NT2/D1 (cell line): ENCODE measurements around the gene TECPR2.
"Not testable (repeated sequence)": the region's sequence is repeated elsewhere in the genome, so short reads cannot be mapped to it uniquely, and the experiment has no call there.

Experiments
- DNase-seq: peaks from one replicate; pipeline ENCODE4 v3.0.0-alpha.2; 2011; ENCODE audit warnings: low read depth, low spot score
- H3K27me3 ChIP-seq: 2 replicates; pipeline ENCODE4 v1.6.0; 2011; ENCODE audit warnings: mild to moderate bottlenecking; ENCODE audit not compliant: insufficient read length, insufficient read depth
- H3K36me3 ChIP-seq: 2 replicates; pipeline ENCODE4 v1.6.1; 2011; ENCODE audit warnings: mild to moderate bottlenecking, low read length, mixed read lengths; ENCODE audit not compliant: insufficient read depth, insufficient read length
- H3K4me1 ChIP-seq: 2 replicates; pipeline ENCODE4 v1.5.1; 2011; ENCODE audit not compliant: insufficient read depth, insufficient read length
- H3K4me3 ChIP-seq: 2 replicates; pipeline ENCODE4 v1.5.1; 2011; ENCODE audit warnings: low read depth; ENCODE audit not compliant: insufficient read length
- H3K9ac ChIP-seq: 2 replicates; pipeline ENCODE4 v1.6.0; 2011; ENCODE audit warnings: low read depth; ENCODE audit not compliant: insufficient read length
- H3K9me3 ChIP-seq: 2 replicates; pipeline ENCODE4 v1.5.1; 2011; ENCODE audit warnings: mild to moderate bottlenecking, low read length; ENCODE audit not compliant: insufficient read depth
- SUZ12 ChIP-seq: IDR thresholded peaks from 2 replicates; pipeline ENCODE4 v1.6.1; 2011; ENCODE audit not compliant: insufficient read length, insufficient read depth; ENCODE audit errors: extremely low read depth
- YY1 ChIP-seq: IDR thresholded peaks from 2 replicates; pipeline ENCODE4 v1.6.1; 2011; ENCODE audit not compliant: insufficient read length, insufficient read depth
- ZNF274 ChIP-seq: IDR thresholded peaks from 2 replicates; pipeline ENCODE4 v1.6.1; 2011; ENCODE audit warnings: mild to moderate bottlenecking, low read depth, low read length

The TECPR2 gene

GRCh38 chr14:102341566-102341965, 21.2 kb upstream of the TECPR2 start:
- Histone ChIP-seq H3K4me3 (no peak overlapping the region), H3K4me1 (no peaks in the 10 kb centered on the region), H3K27me3 (no peaks in the 10 kb centered on the region), H3K36me3 (peaks cover 67% of the 10 kb centered on the region), H3K9ac (no peak overlapping the region), H3K9me3 (no peaks in the 10 kb centered on the region)
- TF ChIP-seq YY1, result no peak
- no peak for TF ChIP-seq ZNF274
- no peak for DNase-seq

- H3K9ac ChIP-seq, result no peak overlapping the region
- H3K4me1 ChIP-seq, result no peaks in the 10 kb centered on the region
- no peaks in the 10 kb centered on the region for H3K9me3 ChIP-seq
- H3K4me3 ChIP-seq, result no peak overlapping the region
- H3K36me3 ChIP-seq, result peaks cover 66% of the 10 kb centered on the region
- TF ChIP-seq ZNF274 (no peak), SUZ12 (no peak), YY1 (no peak)
- no peak for DNase-seq
- H3K27me3 ChIP-seq, result no peaks in the 10 kb centered on the region
These were observed 20.5 kb upstream of the TECPR2 start for GRCh38 chr14:102342238-102342637.

GRCh38 chr14:102344084-102344483, 18.7 kb upstream of the TECPR2 start:
- no peak overlapping the region for H3K9ac ChIP-seq
- TF ChIP-seq SUZ12 (no peak), YY1 (no peak), ZNF274 (no peak)
- no peaks in the 10 kb centered on the region for H3K9me3 ChIP-seq
- H3K4me1 ChIP-seq, result no peaks in the 10 kb centered on the region
- no peaks in the 10 kb centered on the region for H3K27me3 ChIP-seq
- no peak overlapping the region for H3K4me3 ChIP-seq
- no peak for DNase-seq
- peaks cover 64% of the 10 kb centered on the region for H3K36me3 ChIP-seq

GRCh38 chr14:102344485-102344884, 18.3 kb upstream of the TECPR2 start:
- Histone ChIP-seq H3K4me3 (no peak overlapping the region), H3K9me3 (no peaks in the 10 kb centered on the region), H3K9ac (no peak overlapping the region), H3K4me1 (no peaks in the 10 kb centered on the region), H3K36me3 (peaks cover 66% of the 10 kb centered on the region), H3K27me3 (no peaks in the 10 kb centered on the region)
- DNase-seq, result no peak
- TF ChIP-seq YY1, result no peak
- no peak for TF ChIP-seq SUZ12
- no peak for TF ChIP-seq ZNF274

- H3K36me3 ChIP-seq, result peaks cover 70% of the 10 kb centered on the region
- no peak overlapping the region for H3K9ac ChIP-seq
- no peak for DNase-seq
- no peak overlapping the region for H3K4me3 ChIP-seq
- no peaks in the 10 kb centered on the region for H3K27me3 ChIP-seq
- no peaks in the 10 kb centered on the region for H3K9me3 ChIP-seq
- no peak for TF ChIP-seq SUZ12
- no peak for TF ChIP-seq YY1
- no peak for TF ChIP-seq ZNF274
- no peaks in the 10 kb centered on the region for H3K4me1 ChIP-seq
These were observed 17.5 kb upstream of the TECPR2 start for GRCh38 chr14:102345232-102345631.

- DNase-seq, result no peak
- TF ChIP-seq YY1 (no peak), SUZ12 (no peak), ZNF274 (no peak)
- Histone ChIP-seq H3K9me3 (no peaks in the 10 kb centered on the region), H3K9ac (no peak overlapping the region), H3K4me3 (no peak overlapping the region), H3K4me1 (no peaks in the 10 kb centered on the region), H3K27me3 (no peaks in the 10 kb centered on the region), H3K36me3 (peaks cover 61% of the 10 kb centered on the region)
These were observed 16.1 kb upstream of the TECPR2 start for GRCh38 chr14:102346645-102347044.

GRCh38 chr14:102348376-102348775, 14.4 kb upstream of the TECPR2 start:
- H3K9me3 ChIP-seq, result no peaks in the 10 kb centered on the region
- no peak overlapping the region for H3K9ac ChIP-seq
- no peak for DNase-seq
- H3K36me3 ChIP-seq, result peaks cover 62% of the 10 kb centered on the region
- no peak overlapping the region for H3K4me3 ChIP-seq
- no peaks in the 10 kb centered on the region for H3K27me3 ChIP-seq
- H3K4me1 ChIP-seq, result no peaks in the 10 kb centered on the region
- TF ChIP-seq SUZ12 (no peak), ZNF274 (no peak), YY1 (no peak)

GRCh38 chr14:102351023-102351422, 11.7 kb upstream of the TECPR2 start:
- TF ChIP-seq YY1, result no peak
- no peak for DNase-seq
- Histone ChIP-seq H3K9me3 (no peaks in the 10 kb centered on the region), H3K27me3 (no peaks in the 10 kb centered on the region), H3K4me1 (no peaks in the 10 kb centered on the region), H3K36me3 (peaks cover 60% of the 10 kb centered on the region), H3K9ac (no peak overlapping the region), H3K4me3 (no peak overlapping the region)

GRCh38 chr14:102351593-102351992, 11.1 kb upstream of the TECPR2 start:
- not testable (repeated sequence) for H3K27me3 ChIP-seq, H3K4me1 ChIP-seq, H3K9ac ChIP-seq, H3K4me3 ChIP-seq, H3K9me3 ChIP-seq, DNase-seq
- peaks cover 61% of the 10 kb centered on the region for H3K36me3 ChIP-seq
